Activated T-cell treated with anti-CD3 and anti-CD28 coated beads for 4 hours (primary cell): Measurements from ENCODE around the gene RPS25.
"Not testable (repeated sequence)": the region's sequence is repeated elsewhere in the genome, so short reads cannot be mapped to it uniquely, and the experiment has no call there.

ENCODE experiments used
- DNase-seq: peaks from one replicate; pipeline ENCODE4 v3.0.0-alpha.2; 2020

RPS25 gene

GRCh38 chr11:119018074-119018938, at the start of gene RPS25, which contains the start of gene TRAPPC4:
Gene RPS25, minus strand, starts transcription at chr11:119018343. Its CDS starts 59 bp downstream, at chr11:119018284.
Gene TRAPPC4, plus strand, starts transcription at chr11:119018766. Its CDS starts 30 bp downstream, at chr11:119018796.
- DNase-seq = peak; percentile 89

- peak; percentile 96 for DNase-seq
Measured at GRCh38 chr11:119067371-119068222, 49.5 kb upstream of the RPS25 start, which contains the start of gene VPS11. Gene VPS11, plus strand, starts transcription at chr11:119067818. Its CDS starts 6 bp downstream, at chr11:119067824.

GRCh38 chr11:119065369-119065768, 47.2 kb upstream of the RPS25 start:
- DNase-seq = peak; percentile 23

DNA sequence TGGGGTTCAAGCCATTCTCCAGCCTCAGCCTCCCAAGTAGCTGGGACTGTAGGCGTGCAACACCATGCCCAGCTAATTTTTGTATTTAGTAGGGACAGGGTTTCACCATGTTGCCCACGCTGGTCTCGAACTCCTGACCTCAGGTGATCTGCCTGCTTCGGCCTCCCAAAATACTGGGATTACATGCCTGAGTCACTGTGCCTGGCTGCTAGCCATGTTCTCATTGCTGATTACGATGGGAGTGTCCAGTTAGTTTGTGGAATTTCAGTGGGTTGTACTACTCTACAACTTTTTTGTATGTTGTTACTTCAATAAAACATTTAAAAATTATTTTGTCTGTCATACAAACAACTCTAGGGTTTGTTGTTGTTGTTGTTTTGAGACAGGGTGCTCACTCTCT, 44.6 kb upstream of the RPS25 start:
- no peak for DNase-seq

DNA sequence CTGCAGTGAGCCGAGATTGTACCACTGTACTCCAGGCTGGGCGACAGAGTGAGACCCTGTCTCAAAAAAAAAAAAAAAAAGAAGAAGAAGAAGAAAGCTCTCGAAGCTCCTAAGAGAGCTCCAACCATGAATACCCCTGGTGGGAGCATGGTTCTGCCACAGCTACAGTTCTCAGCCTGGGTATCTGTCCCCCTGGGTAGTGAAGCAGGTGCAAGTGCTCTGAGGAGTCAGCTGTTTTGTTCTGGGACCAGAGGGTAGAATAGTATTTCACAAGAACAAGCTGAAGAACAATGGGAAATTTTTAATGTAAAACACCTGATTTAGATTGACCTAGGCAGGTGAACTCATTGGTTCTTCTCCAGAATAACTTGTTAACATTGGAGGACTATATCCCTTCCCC, 43.1 kb upstream of the RPS25 start:
- DNase-seq = no peak

- DNase-seq = not testable (repeated sequence)
Measured at GRCh38 chr11:119059128-119059527, 41.0 kb upstream of the RPS25 start.

DNA sequence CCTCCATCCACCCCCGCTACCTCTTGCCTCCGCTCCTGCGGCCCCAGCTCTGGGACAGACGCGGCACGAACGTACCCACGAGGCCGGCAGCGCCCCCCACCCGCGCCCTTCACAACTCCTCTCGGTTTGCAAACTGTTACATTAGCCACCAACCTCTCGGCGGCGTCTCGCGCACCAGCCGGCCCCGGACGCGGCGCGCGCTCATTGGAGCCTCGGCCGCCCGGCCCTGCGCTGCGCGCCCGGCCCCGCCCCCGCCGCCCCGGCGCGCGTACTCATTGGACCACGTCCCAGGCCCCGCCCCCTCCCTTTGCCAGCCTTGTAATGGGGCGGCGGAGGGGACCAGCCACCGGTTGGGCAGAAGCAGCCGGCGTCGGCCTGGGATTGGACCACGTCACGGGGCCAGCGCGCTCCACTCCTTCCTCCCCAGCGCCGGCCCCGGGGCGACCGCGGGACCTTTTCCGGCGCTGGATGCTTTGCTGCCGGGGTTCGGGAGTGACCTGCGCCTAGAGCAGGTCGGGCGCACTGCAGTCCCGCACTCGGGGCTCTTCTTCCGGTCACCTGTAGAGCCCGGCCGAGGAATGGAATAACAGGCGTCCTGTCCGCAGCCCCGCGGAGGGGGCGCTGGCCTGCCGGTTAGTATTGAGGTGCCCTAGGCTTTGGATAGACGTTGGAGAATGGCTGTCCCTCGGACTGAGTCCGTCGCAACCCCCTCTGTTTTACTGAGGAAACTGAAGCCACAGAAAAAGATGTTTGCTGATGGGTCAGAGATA, 39.0 kb upstream of the RPS25 start, which contains the start of gene HYOU1:
HYOU1 (minus strand) TSS at position 206 of the 770 bp plus-strand sequence. CDS start 1,045 bp downstream, outside the sequence.
- DNase-seq = peak; percentile 96

- peak; percentile 21 for DNase-seq
Measured at GRCh38 chr11:119056421-119056999, 38.4 kb upstream of the RPS25 start.

DNA sequence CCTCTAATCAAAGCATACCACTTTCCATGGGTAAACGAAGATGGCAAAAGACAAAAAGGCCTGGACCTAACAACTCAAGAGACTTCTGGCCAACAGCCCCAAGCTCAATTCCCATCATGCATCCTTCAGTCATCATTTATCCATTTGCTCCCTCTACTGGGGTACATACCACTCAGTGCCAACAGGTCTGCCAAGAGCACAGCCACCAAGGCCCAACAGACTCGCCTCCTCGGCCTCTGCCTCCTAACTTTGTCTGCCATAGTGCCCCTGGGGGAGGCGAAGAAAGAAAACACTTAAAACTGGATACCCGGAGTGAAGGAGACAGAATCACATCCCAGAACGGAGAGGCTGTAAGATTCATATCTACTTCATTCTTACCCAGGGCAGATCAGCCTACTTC, 37.8 kb upstream of the RPS25 start:
- no peak for DNase-seq

- DNase-seq = no peak
Measured at GRCh38 chr11:119054418-119054817, 36.3 kb upstream of the RPS25 start.

DNA sequence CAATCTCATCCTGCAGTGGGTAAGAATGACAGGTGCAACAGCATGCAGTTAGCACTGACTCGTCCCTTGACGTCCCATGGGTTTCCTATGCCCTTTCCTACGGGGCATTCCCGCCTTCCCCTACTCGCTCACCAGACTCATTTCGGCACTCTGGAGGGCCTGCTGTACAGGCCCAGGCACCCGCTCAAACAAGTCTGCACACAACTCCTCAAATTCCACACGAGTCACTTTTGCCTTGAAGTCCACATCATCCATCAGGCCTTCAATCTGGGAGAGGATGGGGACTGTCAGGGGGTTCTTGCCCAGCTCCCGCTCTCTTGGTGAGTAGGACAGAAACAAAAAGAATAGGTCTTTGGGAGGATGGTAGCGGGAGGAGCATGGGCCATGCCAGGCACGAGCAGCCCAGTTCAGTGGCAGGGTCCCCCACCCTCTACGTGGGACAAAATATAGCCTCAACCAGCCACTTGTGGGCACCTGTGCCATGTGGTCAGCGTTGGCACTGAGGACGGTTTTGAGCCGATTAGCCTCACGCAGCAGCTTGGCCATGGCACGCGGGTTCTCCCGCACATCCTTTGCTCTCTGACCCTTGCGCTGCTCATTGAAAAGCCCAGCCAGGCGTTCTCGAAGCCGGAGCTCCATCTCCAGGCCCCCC, 34.1 kb upstream of the RPS25 start:
- no peak for DNase-seq

GRCh38 chr11:119051440-119052162, 33.5 kb upstream of the RPS25 start:
- DNase-seq = no peak

DNA sequence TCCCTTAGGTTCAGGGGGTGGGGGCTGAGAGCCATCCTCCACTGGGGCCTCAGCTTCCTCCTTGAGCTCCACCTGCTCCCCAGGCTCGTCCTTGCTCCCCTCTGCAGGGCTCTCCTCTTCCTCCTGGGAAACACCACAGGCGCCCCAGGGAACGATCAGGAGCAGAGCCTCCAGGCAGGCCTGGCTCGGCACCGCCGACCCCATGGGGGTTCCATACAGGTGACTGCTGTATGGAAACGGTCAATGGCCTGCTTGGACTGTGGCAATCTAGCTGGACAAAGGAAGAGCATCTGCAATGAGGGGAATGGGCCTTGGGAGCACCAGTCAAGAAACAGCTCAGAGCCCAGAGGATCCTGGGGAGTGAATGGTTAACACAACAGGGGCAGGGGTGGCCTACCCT, 30.9 kb upstream of the RPS25 start:
- DNase-seq = no peak

DNA sequence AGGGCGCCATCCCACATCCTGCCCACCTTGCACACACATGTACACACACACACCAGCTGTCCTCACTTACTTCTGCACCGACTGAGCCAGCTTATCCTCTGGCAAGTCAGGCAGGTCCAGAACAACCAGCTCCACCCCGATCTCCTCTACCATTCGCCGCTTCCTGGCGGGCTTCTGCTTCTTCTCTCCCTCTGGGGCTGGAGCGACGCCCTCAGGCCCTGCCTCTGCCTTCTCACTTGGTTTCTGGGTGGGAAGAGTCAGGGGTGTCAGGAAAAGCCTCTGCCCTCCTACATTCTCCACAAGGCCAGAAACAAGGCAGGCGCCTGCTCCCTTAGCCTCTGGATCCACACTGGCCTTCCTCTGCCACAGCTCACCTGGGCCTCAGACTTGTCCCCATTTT, 30.5 kb upstream of the RPS25 start:
- DNase-seq = no peak

- no peak for DNase-seq
Measured at GRCh38 chr11:119047205-119047604, 29.1 kb upstream of the RPS25 start.

- no peak for DNase-seq
Measured at GRCh38 chr11:119046489-119046888, 28.3 kb upstream of the RPS25 start.

DNA sequence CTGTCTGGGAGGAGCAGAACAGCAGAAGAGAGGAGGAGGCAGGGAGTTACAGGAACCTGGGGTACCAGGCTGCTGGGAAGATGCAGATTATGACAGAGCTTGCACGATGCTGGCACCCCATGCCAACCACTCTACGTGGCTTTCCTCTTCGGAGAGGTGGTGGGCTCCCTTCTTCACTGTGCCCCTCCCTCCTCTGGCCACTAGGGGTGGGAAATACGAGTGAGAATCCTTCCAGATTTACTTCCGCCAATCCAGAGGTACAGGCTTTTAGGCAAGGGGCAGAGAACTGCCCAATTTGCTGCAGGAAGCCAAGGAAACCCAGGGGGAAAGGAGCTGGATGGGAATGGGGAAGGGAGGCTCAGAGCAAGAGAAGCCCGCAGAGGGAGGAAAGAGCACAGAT, 26.6 kb upstream of the RPS25 start:
- no peak for DNase-seq

- DNase-seq = no peak
Measured at GRCh38 chr11:119042927-119043326, 24.8 kb upstream of the RPS25 start.

- DNase-seq = no peak
Measured at GRCh38 chr11:119041821-119042514, 23.8 kb upstream of the RPS25 start.

DNA sequence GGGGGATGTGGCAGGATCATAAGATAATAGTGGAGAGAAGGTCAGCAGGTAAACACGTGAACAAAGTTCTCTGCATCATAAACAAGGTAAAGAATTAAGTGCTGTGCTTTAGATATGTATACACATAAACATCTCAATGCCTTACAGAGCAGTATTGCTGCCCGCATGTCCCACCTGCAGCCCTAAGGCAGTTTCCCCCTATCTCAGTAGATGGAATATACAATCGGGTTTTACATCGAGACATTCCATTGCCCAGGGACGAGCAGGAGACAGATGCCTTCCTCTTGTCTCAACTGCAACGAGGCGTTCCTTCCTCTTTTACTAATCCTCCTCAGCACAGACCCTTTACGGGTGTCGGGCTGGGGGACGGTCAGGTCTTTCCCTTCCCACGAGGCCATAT, 21.3 kb upstream of the RPS25 start:
- not testable (repeated sequence) for DNase-seq
